ENCODE measurements around the gene KRTAP5-1.

DNA sequence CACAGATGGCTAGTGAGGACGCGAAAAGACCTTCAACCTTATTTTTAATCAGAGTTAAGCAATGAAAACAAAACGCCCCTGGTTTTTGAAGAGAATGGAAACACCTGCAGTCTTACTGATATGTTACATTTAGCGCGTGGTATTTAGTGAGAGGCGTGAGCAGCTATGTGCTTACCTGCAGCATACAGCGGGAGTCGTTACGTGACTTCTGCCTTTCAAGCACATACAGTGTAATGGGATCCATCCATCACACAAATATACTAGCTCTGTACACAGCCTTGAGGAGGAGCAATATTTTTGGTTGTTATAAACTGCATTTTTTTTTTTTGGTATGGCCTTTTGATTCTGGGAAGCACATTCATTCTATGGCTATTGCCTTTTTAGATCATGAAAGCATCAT lies 7.5 kb upstream of the KRTAP5-1 start:
- no peak for TF ChIP-seq JUND (IDR thresholded peaks at IDR 0.05)
- TF ChIP-seq, protein P1, sequence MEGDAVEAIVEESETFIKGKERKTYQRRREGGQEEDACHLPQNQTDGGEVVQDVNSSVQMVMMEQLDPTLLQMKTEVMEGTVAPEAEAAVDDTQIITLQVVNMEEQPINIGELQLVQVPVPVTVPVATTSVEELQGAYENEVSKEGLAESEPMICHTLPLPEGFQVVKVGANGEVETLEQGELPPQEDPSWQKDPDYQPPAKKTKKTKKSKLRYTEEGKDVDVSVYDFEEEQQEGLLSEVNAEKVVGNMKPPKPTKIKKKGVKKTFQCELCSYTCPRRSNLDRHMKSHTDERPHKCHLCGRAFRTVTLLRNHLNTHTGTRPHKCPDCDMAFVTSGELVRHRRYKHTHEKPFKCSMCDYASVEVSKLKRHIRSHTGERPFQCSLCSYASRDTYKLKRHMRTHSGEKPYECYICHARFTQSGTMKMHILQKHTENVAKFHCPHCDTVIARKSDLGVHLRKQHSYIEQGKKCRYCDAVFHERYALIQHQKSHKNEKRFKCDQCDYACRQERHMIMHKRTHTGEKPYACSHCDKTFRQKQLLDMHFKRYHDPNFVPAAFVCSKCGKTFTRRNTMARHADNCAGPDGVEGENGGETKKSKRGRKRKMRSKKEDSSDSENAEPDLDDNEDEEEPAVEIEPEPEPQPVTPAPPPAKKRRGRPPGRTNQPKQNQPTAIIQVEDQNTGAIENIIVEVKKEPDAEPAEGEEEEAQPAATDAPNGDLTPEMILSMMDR (IDR thresholded peaks at IDR 0.05): no peak
- no peak for TF ChIP-seq POLR2AphosphoS5 (IDR thresholded peaks at IDR 0.05; ENCODE audit: low read depth, low read length)
- no peak for TF ChIP-seq TAF1 (IDR thresholded peaks at IDR 0.05; ENCODE audit: borderline replicate concordance, low read depth, low read length)
- no peak for TF ChIP-seq MXI1 (IDR thresholded peaks at IDR 0.05; ENCODE audit: low read depth, low read length)
- no peak for TF ChIP-seq RAD21 (IDR thresholded peaks at IDR 0.05; ENCODE audit: low read length)
- TF ChIP-seq GABPA (IDR thresholded peaks at IDR 0.05; ENCODE audit: low read depth): no peak
- no peak for TF ChIP-seq EZH2phosphoT487 (IDR thresholded peaks at IDR 0.05; ENCODE audit: borderline replicate concordance, low read depth)
- TF ChIP-seq EP300 (IDR thresholded peaks at IDR 0.05; ENCODE audit: borderline replicate concordance in 1 of 2, low read depth in 1 of 2, low read length in 1 of 2): no peak
- no peak for TF ChIP-seq FOXM1 (IDR thresholded peaks at IDR 0.05; ENCODE audit: low read depth)
- TF ChIP-seq, protein P2, sequence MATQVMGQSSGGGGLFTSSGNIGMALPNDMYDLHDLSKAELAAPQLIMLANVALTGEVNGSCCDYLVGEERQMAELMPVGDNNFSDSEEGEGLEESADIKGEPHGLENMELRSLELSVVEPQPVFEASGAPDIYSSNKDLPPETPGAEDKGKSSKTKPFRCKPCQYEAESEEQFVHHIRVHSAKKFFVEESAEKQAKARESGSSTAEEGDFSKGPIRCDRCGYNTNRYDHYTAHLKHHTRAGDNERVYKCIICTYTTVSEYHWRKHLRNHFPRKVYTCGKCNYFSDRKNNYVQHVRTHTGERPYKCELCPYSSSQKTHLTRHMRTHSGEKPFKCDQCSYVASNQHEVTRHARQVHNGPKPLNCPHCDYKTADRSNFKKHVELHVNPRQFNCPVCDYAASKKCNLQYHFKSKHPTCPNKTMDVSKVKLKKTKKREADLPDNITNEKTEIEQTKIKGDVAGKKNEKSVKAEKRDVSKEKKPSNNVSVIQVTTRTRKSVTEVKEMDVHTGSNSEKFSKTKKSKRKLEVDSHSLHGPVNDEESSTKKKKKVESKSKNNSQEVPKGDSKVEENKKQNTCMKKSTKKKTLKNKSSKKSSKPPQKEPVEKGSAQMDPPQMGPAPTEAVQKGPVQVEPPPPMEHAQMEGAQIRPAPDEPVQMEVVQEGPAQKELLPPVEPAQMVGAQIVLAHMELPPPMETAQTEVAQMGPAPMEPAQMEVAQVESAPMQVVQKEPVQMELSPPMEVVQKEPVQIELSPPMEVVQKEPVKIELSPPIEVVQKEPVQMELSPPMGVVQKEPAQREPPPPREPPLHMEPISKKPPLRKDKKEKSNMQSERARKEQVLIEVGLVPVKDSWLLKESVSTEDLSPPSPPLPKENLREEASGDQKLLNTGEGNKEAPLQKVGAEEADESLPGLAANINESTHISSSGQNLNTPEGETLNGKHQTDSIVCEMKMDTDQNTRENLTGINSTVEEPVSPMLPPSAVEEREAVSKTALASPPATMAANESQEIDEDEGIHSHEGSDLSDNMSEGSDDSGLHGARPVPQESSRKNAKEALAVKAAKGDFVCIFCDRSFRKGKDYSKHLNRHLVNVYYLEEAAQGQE (IDR thresholded peaks at IDR 0.05; ENCODE audit: low read depth, low read length): no peak
- TF ChIP-seq RFX5 (IDR thresholded peaks at IDR 0.05; ENCODE audit: low read length): no peak

Data from SK-N-SH (cell line).